GM12878 (cell line): ENCODE results near the gene NEXN. TPM values are rescaled to one million over a fixed set of nuclear protein-coding genes. Genes with fewer than 3 reads are reported as not detected.

Source experiments
- ATAC-seq: fragments of 200-7000 bp; cut with Tn5 transposase; 3 replicates; pipeline ENCODE4 v1.9.1; 2020; ENCODE audit warnings: mild to moderate bottlenecking, moderate library complexity
- BruUV-seq: library from RNA; stranded (reverse); fragments of 400-500 nt; replicated peaks from 2 replicates; lab custom pipeline; 2021; lab: Mats Ljungman, UMichigan
- CTCF ChIA-PET: fragments of 300-600 bp; sonication (Branson Sonifier 250); formaldehyde crosslinking; extraction: SDS; loops from one replicate; lab custom pipeline; 2021; ENCODE audit warnings: inconsistent platforms; lab: Yijun Ruan, JAX
- POLR2A ChIA-PET: fragments of 350-600 bp; formaldehyde crosslinking; extraction: SDS; loops from one replicate; lab custom pipeline; 2021; ENCODE audit warnings: inconsistent platforms; lab: Charles Lee
- RAD21 ChIA-PET: fragments of 300-600 bp; sonication (Branson Sonifier 250); formaldehyde crosslinking; loops from one replicate; lab custom pipeline; 2023; ENCODE audit warnings: antibody characterized with exemption; ENCODE audit not compliant: unreplicated experiment; lab: Charles Lee
- SMC1A ChIA-PET: fragments of 300-600 bp; sonication (Branson Sonifier 250); formaldehyde crosslinking; loops from one replicate; lab custom pipeline; 2023; ENCODE audit not compliant: unreplicated experiment, uncharacterized antibody; lab: Charles Lee
- DNase-seq: peaks from one replicate; pipeline ENCODE4 v3.0.0-alpha.2; 2011; ENCODE audit warnings: low read depth, low spot score
- FAIRE-seq: peaks from 3 replicates; lab custom pipeline; 2011; peaks lifted over from hg19 to GRCh38; lab: Jason Lieb, UNC
- H2AFZ ChIP-seq: 2 replicates; pipeline ENCODE4 v1.6.0; 2011; ENCODE audit warnings: low read depth, low read length, control low read depth; ENCODE audit not compliant: control insufficient read depth
- H3K27ac ChIP-seq: 2 replicates; pipeline ENCODE4 v1.5.1; 2011; ENCODE audit warnings: control low read depth; ENCODE audit not compliant: control insufficient read depth, insufficient read depth
- H3K27me3 ChIP-seq, 2 experiments: replicated peaks in 1 of 2; 2 replicates each; pipeline versions ENCODE4 v1.6.0 to v1.6.1; 2011; ENCODE audit warnings: low read length in 1 of 2; ENCODE audit not compliant: control insufficient read depth in 2 of 2, insufficient read depth in 2 of 2
- H3K36me3 ChIP-seq, 2 experiments: 2 replicates each; pipeline ENCODE4 v1.5.1; 2011; ENCODE audit warnings: low read length in 1 of 2; ENCODE audit not compliant: control insufficient read depth in 2 of 2, insufficient read depth in 2 of 2
- H3K4me1 ChIP-seq: 2 replicates; pipeline ENCODE4 v1.6.1; 2011; ENCODE audit warnings: mild to moderate bottlenecking, low read length, moderate library complexity, mixed read lengths; ENCODE audit not compliant: control insufficient read depth, insufficient read depth
- H3K4me2 ChIP-seq: 2 replicates; pipeline ENCODE4 v1.6.0; 2011; ENCODE audit warnings: control low read depth; ENCODE audit not compliant: control insufficient read depth, insufficient read depth
- H3K4me3 ChIP-seq: fragments of 200-600 bp; sonication (generic); 2 replicates; pipeline ENCODE4 v1.5.1; 2016
- H3K79me2 ChIP-seq: 2 replicates; pipeline ENCODE4 v1.6.0; 2011; ENCODE audit warnings: low read length; ENCODE audit not compliant: control insufficient read depth, insufficient read depth
- H3K9ac ChIP-seq: 2 replicates; pipeline ENCODE4 v1.8.0; 2011; ENCODE audit warnings: low read length, control low read depth, mixed read lengths; ENCODE audit not compliant: control insufficient read depth, insufficient read depth
- H3K9me3 ChIP-seq: replicated peaks from 3 replicates; pipeline ENCODE4 v1.5.1; 2011; ENCODE audit warnings: mild to moderate bottlenecking, low read length; ENCODE audit not compliant: control insufficient read depth, insufficient read depth
- H4K20me1 ChIP-seq: 2 replicates; pipeline ENCODE4 v1.6.0; 2011; ENCODE audit not compliant: control insufficient read depth, insufficient read depth
- BACH1 ChIP-seq: fragments of 450-650 bp; IDR thresholded peaks from 2 replicates; pipeline ENCODE4 v1.6.1; 2017; ENCODE audit warnings: mild to moderate bottlenecking, borderline replicate concordance
- CHD2 ChIP-seq: IDR thresholded peaks from 2 replicates; pipeline ENCODE4 v1.6.1; 2011; ENCODE audit warnings: low read depth, low read length, improper control_type of control experiment, borderline replicate concordance
- CUX1 ChIP-seq: IDR thresholded peaks from 2 replicates; pipeline ENCODE4 v1.6.1; 2012; ENCODE audit warnings: improper control_type of control experiment, low read depth, low read length; ENCODE audit not compliant: insufficient replicate concordance
- MEF2A ChIP-seq: IDR thresholded peaks from 2 replicates; pipeline ENCODE4 v1.6.1; 2011; ENCODE audit warnings: low read depth, mild to moderate bottlenecking, low read length, moderate library complexity; ENCODE audit not compliant: insufficient read depth
- POLR2AphosphoS5 ChIP-seq: IDR thresholded peaks from 2 replicates; pipeline ENCODE4 v1.6.1; 2011; ENCODE audit warnings: mild to moderate bottlenecking, low read length, inconsistent platforms
- RUNX3 ChIP-seq: IDR thresholded peaks from 2 replicates; pipeline ENCODE4 v1.6.1; 2012; ENCODE audit warnings: low read length, inconsistent platforms
- SIN3A ChIP-seq: IDR thresholded peaks from 2 replicates; pipeline ENCODE4 v1.6.1; 2012; ENCODE audit warnings: low read depth, low read length, improper control_type of control experiment
- SKIL ChIP-seq: fragments of 450-650 bp; IDR thresholded peaks from 2 replicates; pipeline ENCODE4 v1.6.1; 2017; ENCODE audit warnings: mild to moderate bottlenecking, low read depth, inconsistent platforms; ENCODE audit not compliant: poor library complexity, severe bottlenecking
- SMC3 ChIP-seq: IDR thresholded peaks from 2 replicates; pipeline ENCODE4 v1.6.1; 2011; ENCODE audit warnings: low read length, improper control_type of control experiment, borderline replicate concordance
- WRNIP1 ChIP-seq: IDR thresholded peaks from 2 replicates; pipeline ENCODE4 v1.6.1; 2011; ENCODE audit warnings: low read depth, low read length, improper control_type of control experiment, borderline replicate concordance
- in situ Hi-C: fragments of 300-500 bp; cut with MboI; formaldehyde crosslinking; loops from 9 replicates; pipeline ENCODE4 v1.14.3; 2018; ENCODE audit warnings: mixed read lengths
- intact Hi-C: fragments of 100-400 bp; cut with micrococcal nuclease; formaldehyde crosslinking; loops from one replicate; pipeline ENCODE4 v1.14.2; 2022; ENCODE audit not compliant: unreplicated experiment
- polyA plus RNA-seq, 11 experiments: library from polyadenylated mRNA; depleted of rRNA in 4 of 11; unstranded in 6 of 11; stranded (reverse) in 5 of 11; fragments of >200 nt; fragmentation: Nextera tagmentation in 4 of 11; fragmentation: Illumina TruSeq in 1 of 11; extraction: Ambion mirVana in 4 of 11; extraction: Trizol in 1 of 11; gene quantifications; 1 replicate in 1 of 11; 2 replicates in 10 of 11; pipeline versions ENCODE4 v1.2.1 to v1.2.3, GENCODE V29; 2011 to 2016; ENCODE audit warnings: inconsistent platforms in 2 of 11, missing spikeins in 2 of 11, low read depth in 1 of 11
- total RNA-seq, 4 experiments: library from RNA; depleted of rRNA in 3 of 4; stranded (reverse); fragments of >200 nt in 3 of 4; fragmentation: Illumina TruSeq in 1 of 4; extraction: Trizol in 1 of 4; gene quantifications; 2 replicates each; pipeline versions ENCODE4 v1.2.1 to v1.2.3, GENCODE V29; 2013 to 2021

Gene NEXN
- total and polyA plus RNA-seq, 10 of the 15 experiments (the other 5 are each of a cell fraction or from before 2014, with no cell fraction given): 2.5 to 46.6 (median 15.4) TPM

GRCh38 chr1:77950873-77951272, 62.4 kb downstream of the NEXN start:
- Histone ChIP-seq H4K20me1 (no peaks in the 10 kb centered on the region), H3K36me3 (peaks cover 2 to 45% of the 10 kb centered on the region in 2 experiments), H3K27me3 (no peaks in the 10 kb centered on the region), H3K9me3 (no peaks in the 10 kb centered on the region), H2AFZ (no peak overlapping the region), H3K4me2 (peak overlapping the region; percentile 7), H3K27ac (peak overlapping the region; percentile 13; the same call in 1 of the 2 replicates)
- intact Hi-C loops: loop anchor here (2.0 kb wide), 1 partner anchor 16 kb away; no protein-coding TSS in a partner anchor
- ChIA-PET SMC1A (interaction anchor here (1.0 to 2.1 kb wide), 3 partner anchors 13 to 18 kb away, joined by 3 to 7 read pairs (median 3); no protein-coding TSS in a partner anchor), POLR2A (interaction anchor here (0.6 to 1.4 kb wide), 2 partner anchors 14 to 41 kb away, joined by 3 read pairs; no protein-coding TSS in a partner anchor)
- DNase-seq (no peak), ATAC-seq (peak; percentile 62)
- TF ChIP-seq MEF2A (0 out of 2 replicates have a peak, but pooled peaks have one; percentile 57), BACH1 (no peak), CUX1 (peak; percentile 68), SIN3A (no peak), SMC3 (no peak), SKIL (no peak), WRNIP1 (no peak), POLR2AphosphoS5 (0 out of 2 replicates have a peak, but pooled peaks have one; percentile 16), RUNX3 (peak; percentile 51), CHD2 (no peak)
- TF ChIP-seq, all 136 proteins: peak for 4
- in situ Hi-C loops: no loop called here
- RAD21 ChIA-PET: no interaction called here
- H3K79me2 ChIP-seq: peaks cover 6% of the 10 kb centered on the region
- no peak for FAIRE-seq
- CTCF ChIA-PET: no interaction called here
- H3K4me3 ChIP-seq: no peak overlapping the region
- peaks cover 16% of the 10 kb centered on the region for H3K4me1 ChIP-seq
- no peak overlapping the region for H3K9ac ChIP-seq
- no TSS peak for BruUV-seq
